HL-60 (cell line): Measurements from ENCODE around the gene PCSK5.
"Not testable (repeated sequence)": the region's sequence is repeated elsewhere in the genome, so short reads cannot be mapped to it uniquely, and the experiment has no call there.

Experiments used
- DNase-seq, 2 experiments: peaks; one replicate each; pipeline ENCODE4 v3.0.0-alpha.2; 2010 to 2020; ENCODE audit warnings: low read depth in 1 of 2, low spot score in 1 of 2
- H3K27ac ChIP-seq: fragments of 250-450 bp; sonication (Bioruptor Pico); replicated peaks from 2 replicates; pipeline ENCODE4 v1.5.1; 2020; ENCODE audit warnings: mild to moderate bottlenecking, moderate library complexity
- H3K27me3 ChIP-seq: fragments of 250-450 bp; sonication (Bioruptor Pico); 2 replicates; pipeline ENCODE4 v1.5.1; 2021; ENCODE audit warnings: mild to moderate bottlenecking, moderate library complexity; ENCODE audit not compliant: insufficient read depth, poor library complexity, severe bottlenecking
- H3K4me3 ChIP-seq: replicated peaks from 2 replicates; pipeline ENCODE4 v1.5.1; 2011; ENCODE audit warnings: mild to moderate bottlenecking, control low read depth, low read length; ENCODE audit not compliant: insufficient read depth
- GABPA ChIP-seq: IDR thresholded peaks from 2 replicates; pipeline ENCODE4 v1.6.1; 2012; ENCODE audit warnings: low read depth
- POLR2AphosphoS5 ChIP-seq: IDR thresholded peaks from 2 replicates; pipeline ENCODE4 v1.6.1; 2012; ENCODE audit warnings: low read depth
- SPI1 ChIP-seq: IDR thresholded peaks from 2 replicates; pipeline ENCODE4 v1.6.1; 2012; ENCODE audit warnings: low read depth, mild to moderate bottlenecking, borderline replicate concordance
- TF ChIP-seq, protein P1 (sequence below): IDR thresholded peaks from one replicate; pipeline ENCODE4 v1.5.1; 2011; ENCODE audit warnings: low read length, control low read depth, inconsistent platforms; ENCODE audit not compliant: insufficient read depth
- TF ChIP-seq, protein P2 (sequence below): IDR thresholded peaks from 2 replicates; pipeline ENCODE4 v1.6.1; 2012; ENCODE audit warnings: low read depth; ENCODE audit not compliant: insufficient replicate concordance

The PCSK5 gene

DNA sequence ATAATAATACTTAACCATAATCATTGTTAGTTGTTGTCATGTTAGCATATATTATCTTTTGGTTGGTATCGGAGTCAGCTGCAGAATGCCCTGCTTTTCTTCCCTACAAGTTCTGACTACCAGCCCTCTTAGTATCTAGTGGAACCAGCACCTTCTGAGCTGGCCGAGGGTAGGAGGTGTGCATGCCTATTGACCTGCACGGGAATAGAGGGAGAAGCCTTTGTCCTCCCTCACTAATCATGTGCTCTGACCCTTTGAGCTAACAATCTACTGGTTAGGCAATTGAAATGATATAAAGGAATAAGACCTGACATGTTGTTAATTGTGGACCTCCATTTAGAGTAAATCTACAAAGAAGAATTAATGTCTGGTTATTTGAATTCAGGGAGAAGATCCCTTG lies 4.1 kb downstream of the PCSK5 start:
- no peak overlapping the region for H3K27ac ChIP-seq
- H3K4me3 ChIP-seq = no peak overlapping the region
- no peak for TF ChIP-seq GABPA
- no peak for TF ChIP-seq POLR2AphosphoS5
- TF ChIP-seq, protein P1, sequence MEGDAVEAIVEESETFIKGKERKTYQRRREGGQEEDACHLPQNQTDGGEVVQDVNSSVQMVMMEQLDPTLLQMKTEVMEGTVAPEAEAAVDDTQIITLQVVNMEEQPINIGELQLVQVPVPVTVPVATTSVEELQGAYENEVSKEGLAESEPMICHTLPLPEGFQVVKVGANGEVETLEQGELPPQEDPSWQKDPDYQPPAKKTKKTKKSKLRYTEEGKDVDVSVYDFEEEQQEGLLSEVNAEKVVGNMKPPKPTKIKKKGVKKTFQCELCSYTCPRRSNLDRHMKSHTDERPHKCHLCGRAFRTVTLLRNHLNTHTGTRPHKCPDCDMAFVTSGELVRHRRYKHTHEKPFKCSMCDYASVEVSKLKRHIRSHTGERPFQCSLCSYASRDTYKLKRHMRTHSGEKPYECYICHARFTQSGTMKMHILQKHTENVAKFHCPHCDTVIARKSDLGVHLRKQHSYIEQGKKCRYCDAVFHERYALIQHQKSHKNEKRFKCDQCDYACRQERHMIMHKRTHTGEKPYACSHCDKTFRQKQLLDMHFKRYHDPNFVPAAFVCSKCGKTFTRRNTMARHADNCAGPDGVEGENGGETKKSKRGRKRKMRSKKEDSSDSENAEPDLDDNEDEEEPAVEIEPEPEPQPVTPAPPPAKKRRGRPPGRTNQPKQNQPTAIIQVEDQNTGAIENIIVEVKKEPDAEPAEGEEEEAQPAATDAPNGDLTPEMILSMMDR = no peak
- TF ChIP-seq SPI1 = no peak
- TF ChIP-seq, protein P2, sequence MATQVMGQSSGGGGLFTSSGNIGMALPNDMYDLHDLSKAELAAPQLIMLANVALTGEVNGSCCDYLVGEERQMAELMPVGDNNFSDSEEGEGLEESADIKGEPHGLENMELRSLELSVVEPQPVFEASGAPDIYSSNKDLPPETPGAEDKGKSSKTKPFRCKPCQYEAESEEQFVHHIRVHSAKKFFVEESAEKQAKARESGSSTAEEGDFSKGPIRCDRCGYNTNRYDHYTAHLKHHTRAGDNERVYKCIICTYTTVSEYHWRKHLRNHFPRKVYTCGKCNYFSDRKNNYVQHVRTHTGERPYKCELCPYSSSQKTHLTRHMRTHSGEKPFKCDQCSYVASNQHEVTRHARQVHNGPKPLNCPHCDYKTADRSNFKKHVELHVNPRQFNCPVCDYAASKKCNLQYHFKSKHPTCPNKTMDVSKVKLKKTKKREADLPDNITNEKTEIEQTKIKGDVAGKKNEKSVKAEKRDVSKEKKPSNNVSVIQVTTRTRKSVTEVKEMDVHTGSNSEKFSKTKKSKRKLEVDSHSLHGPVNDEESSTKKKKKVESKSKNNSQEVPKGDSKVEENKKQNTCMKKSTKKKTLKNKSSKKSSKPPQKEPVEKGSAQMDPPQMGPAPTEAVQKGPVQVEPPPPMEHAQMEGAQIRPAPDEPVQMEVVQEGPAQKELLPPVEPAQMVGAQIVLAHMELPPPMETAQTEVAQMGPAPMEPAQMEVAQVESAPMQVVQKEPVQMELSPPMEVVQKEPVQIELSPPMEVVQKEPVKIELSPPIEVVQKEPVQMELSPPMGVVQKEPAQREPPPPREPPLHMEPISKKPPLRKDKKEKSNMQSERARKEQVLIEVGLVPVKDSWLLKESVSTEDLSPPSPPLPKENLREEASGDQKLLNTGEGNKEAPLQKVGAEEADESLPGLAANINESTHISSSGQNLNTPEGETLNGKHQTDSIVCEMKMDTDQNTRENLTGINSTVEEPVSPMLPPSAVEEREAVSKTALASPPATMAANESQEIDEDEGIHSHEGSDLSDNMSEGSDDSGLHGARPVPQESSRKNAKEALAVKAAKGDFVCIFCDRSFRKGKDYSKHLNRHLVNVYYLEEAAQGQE = no peak
- DNase-seq = no peak
- peaks cover 23% of the 10 kb centered on the region for H3K27me3 ChIP-seq

DNA sequence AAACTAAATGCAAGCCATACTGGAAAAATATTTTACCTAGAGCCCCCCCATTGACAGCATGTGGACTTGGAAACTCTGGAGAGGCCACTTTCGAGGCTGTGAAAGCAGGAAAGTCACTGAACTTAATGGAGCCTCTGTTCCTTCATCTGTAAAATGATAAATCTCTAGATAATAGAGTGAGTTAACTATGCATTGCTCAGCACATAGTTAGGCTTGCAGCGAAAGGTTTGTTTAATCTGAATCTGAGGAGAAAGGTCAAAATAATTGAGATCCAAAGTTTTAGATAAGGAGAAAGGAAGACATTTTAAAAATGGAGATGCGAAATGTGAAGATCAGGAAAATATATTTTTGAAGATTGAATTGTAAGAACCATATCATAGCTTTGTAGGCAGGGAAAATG lies 4.6 kb downstream of the PCSK5 start:
- TF ChIP-seq, protein P1 = no peak
- TF ChIP-seq, protein P2 = no peak
- no peak for TF ChIP-seq POLR2AphosphoS5
- TF ChIP-seq GABPA = no peak
- TF ChIP-seq SPI1 = no peak
- Histone ChIP-seq H3K27ac (no peak overlapping the region), H3K27me3 (peaks cover 23% of the 10 kb centered on the region)

DNA sequence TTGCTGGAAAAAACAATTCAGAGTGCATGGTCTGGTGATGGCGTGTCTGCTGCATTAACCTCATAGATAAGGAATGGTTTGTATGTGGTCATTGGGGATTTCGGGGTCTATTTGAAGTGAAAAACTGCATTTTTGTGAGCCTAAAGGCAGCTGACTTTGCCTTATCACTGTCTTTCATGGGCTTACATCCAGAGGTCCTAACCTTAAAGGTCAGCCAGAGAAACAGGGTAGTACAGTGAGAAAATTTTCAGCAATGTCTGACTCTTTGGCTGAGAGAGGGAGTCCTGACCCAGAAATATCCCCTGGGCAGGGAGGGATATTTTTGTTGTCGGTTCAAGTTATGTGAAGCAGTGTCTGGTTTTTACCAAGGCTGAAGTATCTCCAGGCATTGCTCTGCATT lies 5.7 kb downstream of the PCSK5 start:
- TF ChIP-seq GABPA = no peak
- TF ChIP-seq, protein P1 = no peak
- TF ChIP-seq, protein P2 = no peak
- no peak for TF ChIP-seq SPI1
- no peak for TF ChIP-seq POLR2AphosphoS5
- Histone ChIP-seq H3K27ac (no peak overlapping the region), H3K27me3 (peaks cover 21% of the 10 kb centered on the region), H3K4me3 (no peak overlapping the region)
- DNase-seq = no peak

More for the DNA sequence above, 4.6 kb downstream of the PCSK5 start:
- no peak overlapping the region for H3K4me3 ChIP-seq
- DNase-seq = no peak

DNA sequence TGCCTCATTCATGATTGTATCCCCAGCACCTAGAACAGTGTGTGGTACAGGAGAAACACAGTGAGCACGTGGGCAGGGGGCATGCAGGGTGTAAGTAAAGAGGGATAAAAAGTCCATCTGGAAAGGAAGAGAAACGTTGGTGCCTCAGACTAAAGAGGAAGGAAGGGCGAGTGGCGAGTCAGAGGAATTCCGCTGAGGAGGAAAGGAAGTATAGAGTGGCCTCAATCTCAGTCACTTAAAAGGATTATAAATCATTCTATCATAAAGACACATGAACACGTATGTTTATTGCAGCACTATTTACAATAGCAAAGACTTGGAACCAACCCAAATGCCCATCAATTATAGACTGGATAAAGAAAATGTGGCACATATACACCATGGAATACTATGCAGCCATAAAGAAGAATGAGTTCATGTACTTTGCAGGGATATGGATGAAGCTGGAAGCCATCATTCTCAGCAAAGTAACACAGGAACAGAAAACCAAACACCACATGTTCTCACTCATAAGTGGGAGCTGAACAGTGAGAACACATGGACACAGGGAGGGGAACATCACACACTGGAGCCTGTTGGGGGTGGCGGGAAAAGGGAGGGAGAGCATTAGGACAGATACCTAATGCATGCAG lies 10.5 kb downstream of the PCSK5 start:
- not testable (repeated sequence) for H3K27ac ChIP-seq, H3K4me3 ChIP-seq, DNase-seq, H3K27me3 ChIP-seq
